SK-N-SH treated with all-trans-retinoic acid at 6 μM for 48 hours (cell line): ENCODE data around the gene EMSY.
A peak's percentile ranks its signal among the peaks of the same experiment; 100 is the strongest.

Experiments used
- ATAC-seq: fragments of 200-7000 bp; cut with Tn5 transposase; 3 replicates; pipeline ENCODE4 v1.9.1; 2020; ENCODE audit warnings: mild to moderate bottlenecking, moderate library complexity
- ARNTL ChIP-seq: fragments of 450-650 bp; formaldehyde crosslinking; IDR thresholded peaks from 2 replicates; pipeline ENCODE4 v1.5.0; 2020; ENCODE audit warnings: low read depth, mild to moderate bottlenecking, moderate library complexity, borderline replicate concordance
- BACH2 ChIP-seq: fragments of 250-450 bp; sonication (Bioruptor Pico); IDR thresholded peaks from 2 replicates; pipeline ENCODE4 v1.9.0; 2021; ENCODE audit warnings: mild to moderate bottlenecking, borderline replicate concordance
- ESRRG ChIP-seq: fragments of 250-450 bp; sonication (Bioruptor Pico); IDR thresholded peaks from 2 replicates; pipeline ENCODE4 v1.6.1; 2021; ENCODE audit warnings: mild to moderate bottlenecking
- GLIS3 ChIP-seq: fragments of 250-450 bp; sonication (Bioruptor Pico); IDR thresholded peaks from 2 replicates; pipeline ENCODE4 v1.5.0; 2020; ENCODE audit warnings: mild to moderate bottlenecking, moderate library complexity
- ISL1 ChIP-seq: fragments of 250-450 bp; sonication (Bioruptor Pico); IDR thresholded peaks from 2 replicates; pipeline ENCODE4 v2.1.2; 2022; ENCODE audit warnings: mild to moderate bottlenecking, moderate library complexity
- PPARA ChIP-seq: fragments of 250-450 bp; sonication (Bioruptor Pico); IDR thresholded peaks from 2 replicates; pipeline ENCODE4 v1.5.0; 2020; ENCODE audit warnings: mild to moderate bottlenecking, borderline replicate concordance
- RARB ChIP-seq: fragments of 250-450 bp; sonication (Bioruptor Pico); IDR thresholded peaks from 2 replicates; pipeline ENCODE4 v1.8.0; 2021; ENCODE audit warnings: mild to moderate bottlenecking, moderate library complexity
- SNAI2 ChIP-seq: fragments of 250-450 bp; sonication (Bioruptor Pico); IDR thresholded peaks from 2 replicates; pipeline ENCODE4 v1.5.0; 2020; ENCODE audit warnings: mild to moderate bottlenecking, moderate library complexity
- TCF4 ChIP-seq: fragments of 250-450 bp; sonication (Bioruptor Pico); IDR thresholded peaks from 2 replicates; pipeline ENCODE4 v1.8.0; 2021; ENCODE audit warnings: mild to moderate bottlenecking, moderate library complexity, borderline replicate concordance
- ZC3H10 ChIP-seq: fragments of 250-450 bp; sonication (Bioruptor Pico); IDR thresholded peaks from 2 replicates; pipeline ENCODE4 v1.5.1; 2021; ENCODE audit warnings: mild to moderate bottlenecking, moderate library complexity
- ZFP3 ChIP-seq: fragments of 250-450 bp; sonication (Bioruptor Pico); IDR thresholded peaks from 2 replicates; pipeline ENCODE4 v1.5.0; 2020; ENCODE audit warnings: mild to moderate bottlenecking, moderate library complexity
- ZFP30 ChIP-seq: fragments of 450-650 bp; formaldehyde crosslinking; IDR thresholded peaks from 2 replicates; pipeline ENCODE4 v1.5.0; 2022; ENCODE audit warnings: mild to moderate bottlenecking, moderate library complexity
- ZNF565 ChIP-seq: fragments of 450-650 bp; formaldehyde crosslinking; conservative IDR thresholded peaks from 2 replicates; pipeline ENCODE4 v1.5.0; 2020; ENCODE audit warnings: low read depth, mild to moderate bottlenecking, moderate library complexity
- ZNF70 ChIP-seq: fragments of 450-650 bp; formaldehyde crosslinking; IDR thresholded peaks from 2 replicates; pipeline ENCODE4 v1.5.0; 2020; ENCODE audit warnings: mild to moderate bottlenecking, moderate library complexity
- ZNF8 ChIP-seq: fragments of 450-650 bp; formaldehyde crosslinking; IDR thresholded peaks from 2 replicates; pipeline ENCODE4 v1.5.0; 2020; ENCODE audit warnings: mild to moderate bottlenecking, moderate library complexity
- TF ChIP-seq, protein P1 (sequence below): fragments of 250-450 bp; sonication (Bioruptor Pico); IDR thresholded peaks from 2 replicates; pipeline ENCODE4 v1.5.0; 2020; ENCODE audit warnings: mild to moderate bottlenecking, moderate library complexity
- TF ChIP-seq, protein P2 (sequence below): fragments of 250-450 bp; sonication (Bioruptor Pico); IDR thresholded peaks from 2 replicates; pipeline ENCODE4 v1.8.0; 2020; ENCODE audit warnings: mild to moderate bottlenecking, moderate library complexity, borderline replicate concordance
- TF ChIP-seq, protein P3 (sequence below): fragments of 250-450 bp; sonication (Bioruptor Pico); IDR thresholded peaks from 2 replicates; pipeline ENCODE4 v1.8.0; 2021; ENCODE audit warnings: low read depth, mild to moderate bottlenecking, moderate library complexity, borderline replicate concordance
- TF ChIP-seq, protein P4 (sequence below): fragments of 250-450 bp; sonication (Bioruptor Pico); IDR thresholded peaks from 2 replicates; pipeline ENCODE4 v1.5.1; 2021; ENCODE audit warnings: mild to moderate bottlenecking, moderate library complexity

EMSY gene

GRCh38 chr11:76444384-76445120 is at the start of gene EMSY:
Gene EMSY (plus strand): TSS chr11:76445018. CDS start chr11:76446939, 1,921 bp downstream.
- no peak for TF ChIP-seq ARNTL (CRISPR knock-in tag)
- TF ChIP-seq PPARA, result no peak
- no peak for TF ChIP-seq RARB (CRISPR knock-in tag)
- TF ChIP-seq ZFP3 (CRISPR knock-in tag), result no peak
- TF ChIP-seq, protein P1, sequence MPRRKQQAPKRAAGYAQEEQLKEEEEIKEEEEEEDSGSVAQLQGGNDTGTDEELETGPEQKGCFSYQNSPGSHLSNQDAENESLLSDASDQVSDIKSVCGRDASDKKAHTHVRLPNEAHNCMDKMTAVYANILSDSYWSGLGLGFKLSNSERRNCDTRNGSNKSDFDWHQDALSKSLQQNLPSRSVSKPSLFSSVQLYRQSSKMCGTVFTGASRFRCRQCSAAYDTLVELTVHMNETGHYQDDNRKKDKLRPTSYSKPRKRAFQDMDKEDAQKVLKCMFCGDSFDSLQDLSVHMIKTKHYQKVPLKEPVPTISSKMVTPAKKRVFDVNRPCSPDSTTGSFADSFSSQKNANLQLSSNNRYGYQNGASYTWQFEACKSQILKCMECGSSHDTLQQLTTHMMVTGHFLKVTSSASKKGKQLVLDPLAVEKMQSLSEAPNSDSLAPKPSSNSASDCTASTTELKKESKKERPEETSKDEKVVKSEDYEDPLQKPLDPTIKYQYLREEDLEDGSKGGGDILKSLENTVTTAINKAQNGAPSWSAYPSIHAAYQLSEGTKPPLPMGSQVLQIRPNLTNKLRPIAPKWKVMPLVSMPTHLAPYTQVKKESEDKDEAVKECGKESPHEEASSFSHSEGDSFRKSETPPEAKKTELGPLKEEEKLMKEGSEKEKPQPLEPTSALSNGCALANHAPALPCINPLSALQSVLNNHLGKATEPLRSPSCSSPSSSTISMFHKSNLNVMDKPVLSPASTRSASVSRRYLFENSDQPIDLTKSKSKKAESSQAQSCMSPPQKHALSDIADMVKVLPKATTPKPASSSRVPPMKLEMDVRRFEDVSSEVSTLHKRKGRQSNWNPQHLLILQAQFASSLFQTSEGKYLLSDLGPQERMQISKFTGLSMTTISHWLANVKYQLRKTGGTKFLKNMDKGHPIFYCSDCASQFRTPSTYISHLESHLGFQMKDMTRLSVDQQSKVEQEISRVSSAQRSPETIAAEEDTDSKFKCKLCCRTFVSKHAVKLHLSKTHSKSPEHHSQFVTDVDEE (CRISPR knock-in tag), result no peak
- TF ChIP-seq ISL1 (CRISPR knock-in tag), result no peak
- TF ChIP-seq ZNF70 (CRISPR knock-in tag), result no peak; the same call in 1 of the 2 replicates
- ATAC-seq, result peak; percentile 96

DNA sequence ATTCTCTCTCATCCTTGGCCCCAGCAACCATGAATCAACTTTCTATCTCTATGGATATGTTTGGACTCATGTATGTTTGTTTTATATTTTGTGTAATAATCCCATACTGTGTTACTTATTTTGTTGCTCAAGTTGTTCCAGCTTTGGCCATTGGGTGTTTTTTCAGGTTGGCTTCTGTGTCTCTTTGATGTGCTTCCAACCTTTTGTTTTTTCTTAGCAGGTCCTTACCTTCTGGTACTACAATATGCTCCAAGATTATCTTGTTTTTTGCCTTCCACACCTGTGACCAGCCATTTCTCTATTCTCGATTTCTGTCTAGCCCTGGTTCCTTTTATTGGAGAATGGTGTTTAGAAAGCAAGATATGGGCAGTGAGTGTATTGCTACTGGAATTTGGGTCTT is 49.5 kb upstream of the EMSY start:
- ATAC-seq, result no peak
- no peak for TF ChIP-seq GLIS3 (CRISPR knock-in tag)
- no peak for TF ChIP-seq SNAI2 (CRISPR knock-in tag)
- no peak for TF ChIP-seq RARB (CRISPR knock-in tag)
- TF ChIP-seq ZNF70 (CRISPR knock-in tag), result no peak
- TF ChIP-seq, protein P1 (CRISPR knock-in tag), result no peak
- no peak for TF ChIP-seq BACH2
- TF ChIP-seq, protein P2, sequence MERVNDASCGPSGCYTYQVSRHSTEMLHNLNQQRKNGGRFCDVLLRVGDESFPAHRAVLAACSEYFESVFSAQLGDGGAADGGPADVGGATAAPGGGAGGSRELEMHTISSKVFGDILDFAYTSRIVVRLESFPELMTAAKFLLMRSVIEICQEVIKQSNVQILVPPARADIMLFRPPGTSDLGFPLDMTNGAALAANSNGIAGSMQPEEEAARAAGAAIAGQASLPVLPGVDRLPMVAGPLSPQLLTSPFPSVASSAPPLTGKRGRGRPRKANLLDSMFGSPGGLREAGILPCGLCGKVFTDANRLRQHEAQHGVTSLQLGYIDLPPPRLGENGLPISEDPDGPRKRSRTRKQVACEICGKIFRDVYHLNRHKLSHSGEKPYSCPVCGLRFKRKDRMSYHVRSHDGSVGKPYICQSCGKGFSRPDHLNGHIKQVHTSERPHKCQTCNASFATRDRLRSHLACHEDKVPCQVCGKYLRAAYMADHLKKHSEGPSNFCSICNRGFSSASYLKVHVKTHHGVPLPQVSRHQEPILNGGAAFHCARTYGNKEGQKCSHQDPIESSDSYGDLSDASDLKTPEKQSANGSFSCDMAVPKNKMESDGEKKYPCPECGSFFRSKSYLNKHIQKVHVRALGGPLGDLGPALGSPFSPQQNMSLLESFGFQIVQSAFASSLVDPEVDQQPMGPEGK (CRISPR knock-in tag), result no peak
- no peak for TF ChIP-seq ISL1 (CRISPR knock-in tag)
- no peak for TF ChIP-seq ESRRG (CRISPR knock-in tag)
- no peak for TF ChIP-seq ZNF8 (CRISPR knock-in tag)
- no peak for TF ChIP-seq ZC3H10
- TF ChIP-seq ARNTL (CRISPR knock-in tag), result no peak
- TF ChIP-seq TCF4 (CRISPR knock-in tag), result no peak
- no peak for TF ChIP-seq ZFP30 (CRISPR knock-in tag)

- no peak for ATAC-seq
- TF ChIP-seq, protein P3, sequence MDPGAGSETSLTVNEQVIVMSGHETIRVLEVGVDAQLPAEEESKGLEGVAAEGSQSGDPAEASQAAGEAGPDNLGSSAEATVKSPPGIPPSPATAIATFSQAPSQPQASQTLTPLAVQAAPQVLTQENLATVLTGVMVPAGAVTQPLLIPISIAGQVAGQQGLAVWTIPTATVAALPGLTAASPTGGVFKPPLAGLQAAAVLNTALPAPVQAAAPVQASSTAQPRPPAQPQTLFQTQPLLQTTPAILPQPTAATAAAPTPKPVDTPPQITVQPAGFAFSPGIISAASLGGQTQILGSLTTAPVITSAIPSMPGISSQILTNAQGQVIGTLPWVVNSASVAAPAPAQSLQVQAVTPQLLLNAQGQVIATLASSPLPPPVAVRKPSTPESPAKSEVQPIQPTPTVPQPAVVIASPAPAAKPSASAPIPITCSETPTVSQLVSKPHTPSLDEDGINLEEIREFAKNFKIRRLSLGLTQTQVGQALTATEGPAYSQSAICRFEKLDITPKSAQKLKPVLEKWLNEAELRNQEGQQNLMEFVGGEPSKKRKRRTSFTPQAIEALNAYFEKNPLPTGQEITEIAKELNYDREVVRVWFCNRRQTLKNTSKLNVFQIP (CRISPR knock-in tag), result no peak
- TF ChIP-seq ZNF8 (CRISPR knock-in tag), result no peak
- no peak for TF ChIP-seq ZNF565 (CRISPR knock-in tag)
- no peak for TF ChIP-seq GLIS3 (CRISPR knock-in tag)
- TF ChIP-seq ARNTL (CRISPR knock-in tag), result no peak
- TF ChIP-seq, protein P4, sequence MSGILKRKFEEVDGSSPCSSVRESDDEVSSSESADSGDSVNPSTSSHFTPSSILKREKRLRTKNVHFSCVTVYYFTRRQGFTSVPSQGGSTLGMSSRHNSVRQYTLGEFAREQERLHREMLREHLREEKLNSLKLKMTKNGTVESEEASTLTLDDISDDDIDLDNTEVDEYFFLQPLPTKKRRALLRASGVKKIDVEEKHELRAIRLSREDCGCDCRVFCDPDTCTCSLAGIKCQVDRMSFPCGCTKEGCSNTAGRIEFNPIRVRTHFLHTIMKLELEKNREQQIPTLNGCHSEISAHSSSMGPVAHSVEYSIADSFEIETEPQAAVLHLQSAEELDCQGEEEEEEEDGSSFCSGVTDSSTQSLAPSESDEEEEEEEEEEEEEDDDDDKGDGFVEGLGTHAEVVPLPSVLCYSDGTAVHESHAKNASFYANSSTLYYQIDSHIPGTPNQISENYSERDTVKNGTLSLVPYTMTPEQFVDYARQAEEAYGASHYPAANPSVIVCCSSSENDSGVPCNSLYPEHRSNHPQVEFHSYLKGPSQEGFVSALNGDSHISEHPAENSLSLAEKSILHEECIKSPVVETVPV (CRISPR knock-in tag), result no peak
- TF ChIP-seq SNAI2 (CRISPR knock-in tag), result no peak
- TF ChIP-seq ZC3H10, result no peak
- TF ChIP-seq, protein P1 (CRISPR knock-in tag), result no peak
- no peak for TF ChIP-seq ZFP3 (CRISPR knock-in tag)
- no peak for TF ChIP-seq ZFP30 (CRISPR knock-in tag)
- TF ChIP-seq, protein P2 (CRISPR knock-in tag), result no peak
- TF ChIP-seq BACH2, result no peak
- no peak for TF ChIP-seq ESRRG (CRISPR knock-in tag)
Observed at GRCh38 chr11:76397383-76397782, 47.4 kb upstream of the EMSY start.
